GM23338 (cell line): Measurements from ENCODE around the gene KLF4. TPM values are rescaled to one million over a fixed set of nuclear protein-coding genes. Genes with fewer than 3 reads are reported as not detected.

Experiments
- ATAC-seq: fragments of 200-7000 bp; cut with Tn5 transposase; 3 replicates; pipeline ENCODE4 v1.9.1; 2020
- DNase-seq: peaks from one replicate; pipeline ENCODE4 v3.0.0-alpha.2; 2015; ENCODE audit warnings: low spot score
- H2AFZ ChIP-seq: fragments of 200-600 bp; sonication (generic); 2 replicates; pipeline ENCODE4 v1.8.0; 2016; ENCODE audit warnings: antibody characterized with exemption, mild to moderate bottlenecking, moderate library complexity
- H3F3A ChIP-seq: fragments of 200-600 bp; sonication (generic); replicated peaks from 2 replicates; pipeline ENCODE4 v1.8.0; 2017; ENCODE audit warnings: antibody characterized with exemption, mixed run types, low read depth
- H3K27ac ChIP-seq: fragments of 200-600 bp; sonication (generic); 2 replicates; pipeline ENCODE4 v1.6.1; 2016; ENCODE audit warnings: low read depth
- H3K27me3 ChIP-seq: fragments of 200-600 bp; sonication (generic); 2 replicates; pipeline ENCODE4 v1.8.0; 2016; ENCODE audit warnings: mild to moderate bottlenecking, mixed run types, moderate library complexity; ENCODE audit not compliant: insufficient read depth
- H3K36me3 ChIP-seq: fragments of 200-600 bp; sonication (generic); 2 replicates; pipeline ENCODE4 v1.8.0; 2016; ENCODE audit warnings: mild to moderate bottlenecking; ENCODE audit not compliant: insufficient read depth
- H3K4me1 ChIP-seq: fragments of 200-600 bp; sonication (generic); 2 replicates; pipeline ENCODE4 v1.8.0; 2016; ENCODE audit warnings: mild to moderate bottlenecking, moderate library complexity; ENCODE audit not compliant: insufficient read depth
- H3K4me2 ChIP-seq: fragments of 200-600 bp; sonication (generic); 2 replicates; pipeline ENCODE4 v1.7.1; 2017; ENCODE audit warnings: mixed run types
- H3K4me3 ChIP-seq: fragments of 200-600 bp; sonication (generic); 2 replicates; pipeline ENCODE4 v1.6.1; 2016; ENCODE audit warnings: mixed run types
- H3K79me2 ChIP-seq: fragments of 200-600 bp; sonication (generic); replicated peaks from 2 replicates; pipeline ENCODE4 v1.8.0; 2017; ENCODE audit warnings: mild to moderate bottlenecking; ENCODE audit not compliant: insufficient read depth
- H3K9me2 ChIP-seq: fragments of 200-600 bp; sonication (generic); 2 replicates; pipeline ENCODE4 v1.8.0; 2017; ENCODE audit not compliant: insufficient read depth
- H4K20me1 ChIP-seq: fragments of 200-600 bp; sonication (generic); replicated peaks from 2 replicates; pipeline ENCODE4 v1.8.0; 2017; ENCODE audit warnings: mild to moderate bottlenecking; ENCODE audit not compliant: insufficient read depth
- H3K27ac Mint-ChIP-seq: 2 replicates; pipeline ENCODE4 v1.8.0; 2020; ENCODE audit warnings: inconsistent platforms, mild to moderate bottlenecking, moderate library complexity, mixed read lengths
- H3K27me3 Mint-ChIP-seq: 3 replicates; pipeline ENCODE4 v1.8.0; 2022; ENCODE audit warnings: low read depth, mild to moderate bottlenecking, moderate library complexity, mixed read lengths, inconsistent platforms; ENCODE audit not compliant: insufficient read depth, poor library complexity
- H3K36me3 Mint-ChIP-seq: 3 replicates; pipeline ENCODE4 v1.8.0; 2021; ENCODE audit warnings: low read depth, mild to moderate bottlenecking, inconsistent platforms, moderate library complexity, mixed read lengths
- H3K4me1 Mint-ChIP-seq: 3 replicates; pipeline ENCODE4 v1.8.0; 2020; ENCODE audit warnings: mild to moderate bottlenecking, inconsistent platforms, mixed read lengths
- H3K4me3 Mint-ChIP-seq: 3 replicates; pipeline ENCODE4 v1.8.0; 2021; ENCODE audit warnings: moderate library complexity, mild to moderate bottlenecking, inconsistent platforms, mixed read lengths
- H3K9me3 Mint-ChIP-seq: 3 replicates; pipeline ENCODE4 v1.8.0; 2020; ENCODE audit warnings: moderate library complexity, mild to moderate bottlenecking, inconsistent platforms, mixed read lengths
- CREB1 ChIP-seq: fragments of 250-450 bp; sonication (Bioruptor Pico); IDR thresholded peaks from 2 replicates; pipeline ENCODE4 v1.5.0; 2020; ENCODE audit warnings: low read depth, mild to moderate bottlenecking, moderate library complexity
- EZH2 ChIP-seq: fragments of 200-600 bp; sonication (generic); IDR thresholded peaks from one replicate; pipeline ENCODE4 v1.8.0; 2017; ENCODE audit warnings: antibody characterized with exemption, mild to moderate bottlenecking, low read depth; ENCODE audit not compliant: unreplicated experiment
- EZH2phosphoT487 ChIP-seq: fragments of 200-600 bp; sonication (generic); IDR thresholded peaks from one replicate; pipeline ENCODE4 v1.8.1; 2018; ENCODE audit warnings: antibody characterized with exemption; ENCODE audit not compliant: unreplicated experiment
- JUNB ChIP-seq: IDR thresholded peaks from one replicate; pipeline ENCODE4 v1.6.1; 2016; ENCODE audit warnings: antibody characterized with exemption; ENCODE audit not compliant: unreplicated experiment
- NANOG ChIP-seq: IDR thresholded peaks from 2 replicates; pipeline ENCODE4 v1.6.1; 2016; ENCODE audit warnings: antibody characterized with exemption, borderline replicate concordance
- POLR2AphosphoS5 ChIP-seq: IDR thresholded peaks from 2 replicates; pipeline ENCODE4 v1.6.1; 2016; ENCODE audit warnings: antibody characterized with exemption, low read depth
- STAT1 ChIP-seq: IDR thresholded peaks from one replicate; pipeline ENCODE4 v1.6.1; 2016; ENCODE audit warnings: antibody characterized with exemption; ENCODE audit not compliant: unreplicated experiment
- ZNF114 ChIP-seq: fragments of 250-450 bp; sonication (Bioruptor Pico); IDR thresholded peaks from 2 replicates; pipeline ENCODE4 v1.5.0; 2020; ENCODE audit warnings: mild to moderate bottlenecking, moderate library complexity
- ZNF331 ChIP-seq: fragments of 250-450 bp; sonication (Bioruptor Pico); IDR thresholded peaks from 2 replicates; pipeline ENCODE4 v1.5.0; 2020; ENCODE audit warnings: low read depth, mild to moderate bottlenecking, moderate library complexity
- polyA plus RNA-seq: library from polyadenylated mRNA; unstranded; fragments of >200 nt; fragmentation: Nextera tagmentation; extraction: Ambion mirVana; gene quantifications from 2 replicates; pipeline ENCODE4 v1.2.1, GENCODE V29; 2016
- total RNA-seq: library from RNA; depleted of rRNA; stranded (reverse); fragments of >200 nt; shearing (Covaris generic); gene quantifications from 2 replicates; pipeline ENCODE4 v1.2.3, GENCODE V29; 2014
- TF ChIP-seq, protein P1 (sequence below), 2 experiments: fragments of 200-600 bp in 1 of 2; sonication (generic) in 1 of 2; conservative IDR thresholded peaks; 2 replicates each; pipeline versions ENCODE4 v1.5.1 to v1.6.1; 2016 to 2017; ENCODE audit warnings: antibody characterized with exemption in 2 of 2, low read depth in 2 of 2, mild to moderate bottlenecking in 2 of 2, moderate library complexity in 1 of 2
- TF ChIP-seq, protein P2 (sequence below): IDR thresholded peaks from one replicate; pipeline ENCODE4 v1.6.1; 2018; ENCODE audit warnings: antibody characterized with exemption; ENCODE audit not compliant: unreplicated experiment
- TF ChIP-seq, protein P3 (sequence below): fragments of 250-450 bp; sonication (Bioruptor Pico); IDR thresholded peaks from 2 replicates; pipeline ENCODE4 v1.5.0; 2020; ENCODE audit warnings: mild to moderate bottlenecking, moderate library complexity
- TF ChIP-seq, protein P4 (sequence below): IDR thresholded peaks from 2 replicates; pipeline ENCODE4 v1.6.1; 2016; ENCODE audit warnings: antibody characterized with exemption

The KLF4 gene
- total and polyA plus RNA-seq, 2 experiments from 2014 or later = 8.3 to 29.8 TPM

DNA sequence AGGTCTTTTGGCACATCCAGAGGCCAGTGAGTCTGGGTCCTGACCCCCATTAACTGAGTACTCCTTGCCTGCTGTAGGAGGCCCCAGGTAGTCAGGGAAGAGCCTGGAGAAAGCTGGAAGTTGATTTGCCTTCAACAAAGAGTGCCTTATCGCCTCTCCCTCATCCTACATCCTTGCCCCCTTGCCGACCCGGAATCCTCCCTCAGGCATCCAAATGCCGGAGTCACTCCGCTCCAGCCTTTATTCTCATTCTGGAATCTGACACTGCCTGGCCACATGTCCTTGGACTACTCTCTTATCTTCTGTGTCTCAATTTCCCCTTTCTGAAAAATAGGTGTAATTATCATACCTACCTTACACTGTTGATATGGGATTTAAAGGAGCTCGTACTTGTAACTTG lies 39.1 kb upstream of the KLF4 start:
- H3K36me3 ChIP-seq = no peaks in the 10 kb centered on the region
- no peaks in the 10 kb centered on the region for H3K27me3 ChIP-seq
- H3K9me3 Mint-ChIP-seq = no peaks in the 10 kb centered on the region; the same call in 2 of the 3 replicates
- DNase-seq (no peak), ATAC-seq (no peak)
- no peaks in the 10 kb centered on the region for H4K20me1 ChIP-seq
- no peaks in the 10 kb centered on the region for H3F3A ChIP-seq
- no peaks in the 10 kb centered on the region for H3K9me2 ChIP-seq
- H3K79me2 ChIP-seq = no peaks in the 10 kb centered on the region
- H3K4me3 ChIP-seq = no peak overlapping the region
- no peak overlapping the region for H3K27ac ChIP-seq
- no peaks in the 10 kb centered on the region for H3K4me1 ChIP-seq
- H3K4me2 ChIP-seq = no peak overlapping the region
- no peaks in the 10 kb centered on the region for H3K27me3 Mint-ChIP-seq
- H3K4me3 Mint-ChIP-seq = no peak overlapping the region
- no peak overlapping the region for H3K27ac Mint-ChIP-seq
- no peak overlapping the region for H2AFZ ChIP-seq
- H3K36me3 Mint-ChIP-seq = no peaks in the 10 kb centered on the region
- TF ChIP-seq, protein P1, sequence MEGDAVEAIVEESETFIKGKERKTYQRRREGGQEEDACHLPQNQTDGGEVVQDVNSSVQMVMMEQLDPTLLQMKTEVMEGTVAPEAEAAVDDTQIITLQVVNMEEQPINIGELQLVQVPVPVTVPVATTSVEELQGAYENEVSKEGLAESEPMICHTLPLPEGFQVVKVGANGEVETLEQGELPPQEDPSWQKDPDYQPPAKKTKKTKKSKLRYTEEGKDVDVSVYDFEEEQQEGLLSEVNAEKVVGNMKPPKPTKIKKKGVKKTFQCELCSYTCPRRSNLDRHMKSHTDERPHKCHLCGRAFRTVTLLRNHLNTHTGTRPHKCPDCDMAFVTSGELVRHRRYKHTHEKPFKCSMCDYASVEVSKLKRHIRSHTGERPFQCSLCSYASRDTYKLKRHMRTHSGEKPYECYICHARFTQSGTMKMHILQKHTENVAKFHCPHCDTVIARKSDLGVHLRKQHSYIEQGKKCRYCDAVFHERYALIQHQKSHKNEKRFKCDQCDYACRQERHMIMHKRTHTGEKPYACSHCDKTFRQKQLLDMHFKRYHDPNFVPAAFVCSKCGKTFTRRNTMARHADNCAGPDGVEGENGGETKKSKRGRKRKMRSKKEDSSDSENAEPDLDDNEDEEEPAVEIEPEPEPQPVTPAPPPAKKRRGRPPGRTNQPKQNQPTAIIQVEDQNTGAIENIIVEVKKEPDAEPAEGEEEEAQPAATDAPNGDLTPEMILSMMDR (conservative IDR thresholded peaks at IDR 0.05; ENCODE audit: low read depth in 2 of 2) = no peak
- TF ChIP-seq ZNF331 (CRISPR knock-in tag) (no peak), EZH2phosphoT487 (no peak), STAT1 (no peak), NANOG (no peak), JUNB (no peak), ZNF114 (no peak), EZH2 (no peak), POLR2AphosphoS5 (no peak), CREB1 (no peak)
- TF ChIP-seq, protein P2, sequence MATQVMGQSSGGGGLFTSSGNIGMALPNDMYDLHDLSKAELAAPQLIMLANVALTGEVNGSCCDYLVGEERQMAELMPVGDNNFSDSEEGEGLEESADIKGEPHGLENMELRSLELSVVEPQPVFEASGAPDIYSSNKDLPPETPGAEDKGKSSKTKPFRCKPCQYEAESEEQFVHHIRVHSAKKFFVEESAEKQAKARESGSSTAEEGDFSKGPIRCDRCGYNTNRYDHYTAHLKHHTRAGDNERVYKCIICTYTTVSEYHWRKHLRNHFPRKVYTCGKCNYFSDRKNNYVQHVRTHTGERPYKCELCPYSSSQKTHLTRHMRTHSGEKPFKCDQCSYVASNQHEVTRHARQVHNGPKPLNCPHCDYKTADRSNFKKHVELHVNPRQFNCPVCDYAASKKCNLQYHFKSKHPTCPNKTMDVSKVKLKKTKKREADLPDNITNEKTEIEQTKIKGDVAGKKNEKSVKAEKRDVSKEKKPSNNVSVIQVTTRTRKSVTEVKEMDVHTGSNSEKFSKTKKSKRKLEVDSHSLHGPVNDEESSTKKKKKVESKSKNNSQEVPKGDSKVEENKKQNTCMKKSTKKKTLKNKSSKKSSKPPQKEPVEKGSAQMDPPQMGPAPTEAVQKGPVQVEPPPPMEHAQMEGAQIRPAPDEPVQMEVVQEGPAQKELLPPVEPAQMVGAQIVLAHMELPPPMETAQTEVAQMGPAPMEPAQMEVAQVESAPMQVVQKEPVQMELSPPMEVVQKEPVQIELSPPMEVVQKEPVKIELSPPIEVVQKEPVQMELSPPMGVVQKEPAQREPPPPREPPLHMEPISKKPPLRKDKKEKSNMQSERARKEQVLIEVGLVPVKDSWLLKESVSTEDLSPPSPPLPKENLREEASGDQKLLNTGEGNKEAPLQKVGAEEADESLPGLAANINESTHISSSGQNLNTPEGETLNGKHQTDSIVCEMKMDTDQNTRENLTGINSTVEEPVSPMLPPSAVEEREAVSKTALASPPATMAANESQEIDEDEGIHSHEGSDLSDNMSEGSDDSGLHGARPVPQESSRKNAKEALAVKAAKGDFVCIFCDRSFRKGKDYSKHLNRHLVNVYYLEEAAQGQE = no peak
- TF ChIP-seq, protein P3, sequence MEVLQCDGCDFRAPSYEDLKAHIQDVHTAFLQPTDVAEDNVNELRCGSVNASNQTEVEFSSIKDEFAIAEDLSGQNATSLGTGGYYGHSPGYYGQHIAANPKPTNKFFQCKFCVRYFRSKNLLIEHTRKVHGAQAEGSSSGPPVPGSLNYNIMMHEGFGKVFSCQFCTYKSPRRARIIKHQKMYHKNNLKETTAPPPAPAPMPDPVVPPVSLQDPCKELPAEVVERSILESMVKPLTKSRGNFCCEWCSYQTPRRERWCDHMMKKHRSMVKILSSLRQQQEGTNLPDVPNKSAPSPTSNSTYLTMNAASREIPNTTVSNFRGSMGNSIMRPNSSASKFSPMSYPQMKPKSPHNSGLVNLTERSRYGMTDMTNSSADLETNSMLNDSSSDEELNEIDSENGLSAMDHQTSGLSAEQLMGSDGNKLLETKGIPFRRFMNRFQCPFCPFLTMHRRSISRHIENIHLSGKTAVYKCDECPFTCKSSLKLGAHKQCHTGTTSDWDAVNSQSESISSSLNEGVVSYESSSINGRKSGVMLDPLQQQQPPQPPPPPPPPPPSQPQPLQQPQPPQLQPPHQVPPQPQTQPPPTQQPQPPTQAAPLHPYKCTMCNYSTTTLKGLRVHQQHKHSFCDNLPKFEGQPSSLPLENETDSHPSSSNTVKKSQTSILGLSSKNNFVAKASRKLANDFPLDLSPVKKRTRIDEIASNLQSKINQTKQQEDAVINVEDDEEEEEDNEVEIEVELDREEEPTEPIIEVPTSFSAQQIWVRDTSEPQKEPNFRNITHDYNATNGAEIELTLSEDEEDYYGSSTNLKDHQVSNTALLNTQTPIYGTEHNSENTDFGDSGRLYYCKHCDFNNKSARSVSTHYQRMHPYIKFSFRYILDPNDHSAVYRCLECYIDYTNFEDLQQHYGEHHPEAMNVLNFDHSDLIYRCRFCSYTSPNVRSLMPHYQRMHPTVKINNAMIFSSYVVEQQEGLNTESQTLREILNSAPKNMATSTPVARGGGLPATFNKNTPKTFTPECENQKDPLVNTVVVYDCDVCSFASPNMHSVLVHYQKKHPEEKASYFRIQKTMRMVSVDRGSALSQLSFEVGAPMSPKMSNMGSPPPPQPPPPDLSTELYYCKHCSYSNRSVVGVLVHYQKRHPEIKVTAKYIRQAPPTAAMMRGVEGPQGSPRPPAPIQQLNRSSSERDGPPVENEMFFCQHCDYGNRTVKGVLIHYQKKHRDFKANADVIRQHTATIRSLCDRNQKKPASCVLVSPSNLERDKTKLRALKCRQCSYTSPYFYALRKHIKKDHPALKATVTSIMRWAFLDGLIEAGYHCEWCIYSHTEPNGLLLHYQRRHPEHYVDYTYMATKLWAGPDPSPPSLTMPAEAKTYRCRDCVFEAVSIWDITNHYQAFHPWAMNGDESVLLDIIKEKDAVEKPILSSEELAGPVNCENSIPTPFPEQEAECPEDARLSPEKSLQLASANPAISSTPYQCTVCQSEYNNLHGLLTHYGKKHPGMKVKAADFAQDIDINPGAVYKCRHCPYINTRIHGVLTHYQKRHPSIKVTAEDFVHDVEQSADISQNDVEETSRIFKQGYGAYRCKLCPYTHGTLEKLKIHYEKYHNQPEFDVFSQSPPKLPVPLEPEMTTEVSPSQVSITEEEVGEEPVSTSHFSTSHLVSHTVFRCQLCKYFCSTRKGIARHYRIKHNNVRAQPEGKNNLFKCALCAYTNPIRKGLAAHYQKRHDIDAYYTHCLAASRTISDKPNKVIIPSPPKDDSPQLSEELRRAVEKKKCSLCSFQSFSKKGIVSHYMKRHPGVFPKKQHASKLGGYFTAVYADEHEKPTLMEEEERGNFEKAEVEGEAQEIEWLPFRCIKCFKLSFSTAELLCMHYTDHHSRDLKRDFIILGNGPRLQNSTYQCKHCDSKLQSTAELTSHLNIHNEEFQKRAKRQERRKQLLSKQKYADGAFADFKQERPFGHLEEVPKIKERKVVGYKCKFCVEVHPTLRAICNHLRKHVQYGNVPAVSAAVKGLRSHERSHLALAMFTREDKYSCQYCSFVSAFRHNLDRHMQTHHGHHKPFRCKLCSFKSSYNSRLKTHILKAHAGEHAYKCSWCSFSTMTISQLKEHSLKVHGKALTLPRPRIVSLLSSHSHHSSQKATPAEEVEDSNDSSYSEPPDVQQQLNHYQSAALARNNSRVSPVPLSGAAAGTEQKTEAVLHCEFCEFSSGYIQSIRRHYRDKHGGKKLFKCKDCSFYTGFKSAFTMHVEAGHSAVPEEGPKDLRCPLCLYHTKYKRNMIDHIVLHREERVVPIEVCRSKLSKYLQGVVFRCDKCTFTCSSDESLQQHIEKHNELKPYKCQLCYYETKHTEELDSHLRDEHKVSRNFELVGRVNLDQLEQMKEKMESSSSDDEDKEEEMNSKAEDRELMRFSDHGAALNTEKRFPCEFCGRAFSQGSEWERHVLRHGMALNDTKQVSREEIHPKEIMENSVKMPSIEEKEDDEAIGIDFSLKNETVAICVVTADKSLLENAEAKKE (CRISPR knock-in tag) = no peak
- TF ChIP-seq, protein P4, sequence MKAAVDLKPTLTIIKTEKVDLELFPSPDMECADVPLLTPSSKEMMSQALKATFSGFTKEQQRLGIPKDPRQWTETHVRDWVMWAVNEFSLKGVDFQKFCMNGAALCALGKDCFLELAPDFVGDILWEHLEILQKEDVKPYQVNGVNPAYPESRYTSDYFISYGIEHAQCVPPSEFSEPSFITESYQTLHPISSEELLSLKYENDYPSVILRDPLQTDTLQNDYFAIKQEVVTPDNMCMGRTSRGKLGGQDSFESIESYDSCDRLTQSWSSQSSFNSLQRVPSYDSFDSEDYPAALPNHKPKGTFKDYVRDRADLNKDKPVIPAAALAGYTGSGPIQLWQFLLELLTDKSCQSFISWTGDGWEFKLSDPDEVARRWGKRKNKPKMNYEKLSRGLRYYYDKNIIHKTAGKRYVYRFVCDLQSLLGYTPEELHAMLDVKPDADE = no peak
- no peaks in the 10 kb centered on the region for H3K4me1 Mint-ChIP-seq
